ENCODE data around the gene CELA2B.

Gene CELA2B

GRCh38 chr1:15449567-15449966 is 26.3 kb upstream of the CELA2B start (continued):
- TF ChIP-seq, protein P1, sequence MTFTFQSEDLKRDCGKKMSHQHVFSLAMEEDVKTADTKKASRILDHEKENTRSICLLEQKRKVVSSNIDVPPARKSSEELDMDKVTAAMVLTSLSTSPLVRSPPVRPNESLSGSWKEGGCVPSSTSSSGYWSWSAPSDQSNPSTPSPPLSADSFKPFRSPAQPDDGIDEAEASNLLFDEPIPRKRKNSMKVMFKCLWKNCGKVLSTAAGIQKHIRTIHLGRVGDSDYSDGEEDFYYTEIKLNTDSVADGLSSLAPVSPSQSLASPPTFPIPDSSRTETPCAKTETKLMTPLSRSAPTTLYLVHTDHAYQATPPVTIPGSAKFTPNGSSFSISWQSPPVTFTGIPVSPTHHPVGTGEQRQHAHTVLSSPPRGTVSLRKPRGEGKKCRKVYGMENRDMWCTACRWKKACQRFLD (tag by site-specific recombination; IDR thresholded peaks at IDR 0.05) = no peak
- TF ChIP-seq ZNF530 (tag by site-specific recombination; IDR thresholded peaks at IDR 0.05; ENCODE audit: low read depth) (no peak), ZBTB48 (tag by site-specific recombination; IDR thresholded peaks at IDR 0.05) (no peak), ZNF670 (tag by site-specific recombination; IDR thresholded peaks at IDR 0.05; ENCODE audit: low read depth) (no peak), ZNF132 (tag by site-specific recombination; IDR thresholded peaks at IDR 0.05; ENCODE audit: borderline replicate concordance) (no peak), SETDB1 (IDR thresholded peaks at IDR 0.05; ENCODE audit: insufficient read length, low read length) (no peak), ZBTB7A (tag by site-specific recombination; IDR thresholded peaks at IDR 0.05; ENCODE audit: low read depth) (no peak)
- TF ChIP-seq, protein P2, sequence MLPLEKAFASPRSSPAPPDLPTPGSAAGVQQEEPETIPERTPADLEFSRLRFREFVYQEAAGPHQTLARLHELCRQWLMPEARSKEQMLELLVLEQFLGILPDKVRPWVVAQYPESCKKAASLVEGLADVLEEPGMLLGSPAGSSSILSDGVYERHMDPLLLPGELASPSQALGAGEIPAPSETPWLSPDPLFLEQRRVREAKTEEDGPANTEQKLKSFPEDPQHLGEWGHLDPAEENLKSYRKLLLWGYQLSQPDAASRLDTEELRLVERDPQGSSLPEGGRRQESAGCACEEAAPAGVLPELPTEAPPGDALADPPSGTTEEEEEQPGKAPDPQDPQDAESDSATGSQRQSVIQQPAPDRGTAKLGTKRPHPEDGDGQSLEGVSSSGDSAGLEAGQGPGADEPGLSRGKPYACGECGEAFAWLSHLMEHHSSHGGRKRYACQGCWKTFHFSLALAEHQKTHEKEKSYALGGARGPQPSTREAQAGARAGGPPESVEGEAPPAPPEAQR (tag by site-specific recombination; IDR thresholded peaks at IDR 0.05) = no peak

DNA sequence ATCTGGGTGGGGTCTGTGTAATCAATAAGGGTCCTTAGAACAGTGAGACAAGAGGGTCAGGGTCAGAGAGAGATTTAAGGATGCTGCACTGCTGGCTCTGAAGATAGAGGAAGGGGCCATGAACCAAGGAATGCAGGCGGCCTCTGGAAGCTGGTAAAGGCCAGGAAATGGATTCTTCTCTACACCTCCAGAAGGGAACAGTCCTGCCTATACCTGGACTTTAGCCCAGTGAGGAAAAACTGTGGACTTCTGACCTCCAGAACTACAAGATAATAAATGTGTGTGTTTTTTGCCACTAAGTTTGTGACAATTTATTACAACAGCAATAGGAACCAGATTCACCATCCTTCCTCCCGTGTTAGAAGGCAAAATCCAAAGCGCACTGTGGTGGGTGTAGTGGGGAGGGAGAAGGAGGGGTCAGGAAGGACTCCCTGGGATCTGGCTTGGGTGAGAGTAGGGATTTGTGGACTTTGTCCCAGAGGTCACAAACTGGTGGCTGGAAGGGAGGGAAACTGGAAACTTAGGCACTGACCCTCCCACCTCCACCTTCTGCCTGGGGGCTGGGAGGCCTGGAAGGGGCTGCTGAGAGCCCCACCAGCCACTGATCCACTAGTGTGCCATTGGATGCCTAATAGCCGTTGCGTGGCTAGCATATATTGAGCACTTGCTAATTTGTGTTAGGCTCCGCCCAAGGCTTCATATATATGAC is 24.7 kb upstream of the CELA2B start:
- POLR2A ChIA-PET = no interaction called here
- CTCF ChIA-PET = no interaction called here
- Histone ChIP-seq H3K36me3 (ENCODE audit: control insufficient read depth in 2 of 2, insufficient read depth in 1 of 2, low read length in 2 of 2) (no peaks in the 10 kb centered on the region), H3K9me3 (ENCODE audit: control insufficient read depth, insufficient read depth, low read depth, low read length) (no peaks in the 10 kb centered on the region), H3K4me1 (ENCODE audit: control insufficient read depth, insufficient read depth, low read length) (no peaks in the 10 kb centered on the region), H3K4me3 (ENCODE audit: low read depth, low read length) (no peak overlapping the region), H3K27ac (ENCODE audit: extremely low read depth, low read depth, low read length) (no peak overlapping the region)
- TF ChIP-seq ZNF266 (tag by site-specific recombination; IDR thresholded peaks at IDR 0.05; ENCODE audit: low read depth) (no peak), ZNF626 (tag by site-specific recombination; IDR thresholded peaks at IDR 0.05) (no peak)

DNA sequence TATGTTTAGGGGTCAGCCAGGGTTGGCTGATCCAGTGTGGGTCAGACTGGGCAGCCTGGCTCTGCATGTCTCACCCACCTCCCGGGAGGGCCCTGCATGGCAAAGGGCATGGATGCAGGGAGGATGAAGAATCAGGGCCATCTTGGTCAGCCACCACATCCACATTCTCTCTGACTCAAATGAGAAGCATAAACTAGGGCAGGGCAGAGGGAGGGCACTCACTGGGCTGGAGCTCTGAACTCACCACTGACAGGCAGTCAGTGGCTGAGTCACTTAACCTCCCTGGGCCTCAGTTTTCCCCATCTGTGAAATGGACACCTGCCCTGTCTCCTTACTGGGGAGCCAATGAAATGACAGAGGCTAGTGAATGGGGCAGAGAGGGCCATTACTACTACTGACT is 23.7 kb upstream of the CELA2B start:
- Histone ChIP-seq H3K36me3 (ENCODE audit: control insufficient read depth in 2 of 2, insufficient read depth in 1 of 2, low read length in 2 of 2) (no peaks in the 10 kb centered on the region), H3K9me3 (ENCODE audit: control insufficient read depth, insufficient read depth, low read depth, low read length) (no peaks in the 10 kb centered on the region), H3K27ac (ENCODE audit: extremely low read depth, low read depth, low read length) (no peak overlapping the region), H3K4me1 (ENCODE audit: control insufficient read depth, insufficient read depth, low read length) (no peaks in the 10 kb centered on the region), H3K4me3 (ENCODE audit: low read depth, low read length) (no peak overlapping the region)
- ChIA-PET CTCF (interaction anchor here (0.7 kb wide), 1 partner anchor 363 kb away, joined by 3 read pairs; no protein-coding TSS in a partner anchor), POLR2A (no interaction called here)
- no peak for TF ChIP-seq SP3 (tag by site-specific recombination; IDR thresholded peaks at IDR 0.05)
- no peak for TF ChIP-seq ZBTB8A (tag by site-specific recombination; IDR thresholded peaks at IDR 0.05)
- no peak for TF ChIP-seq ZNF747 (tag by site-specific recombination; IDR thresholded peaks at IDR 0.05)
- no peak for TF ChIP-seq ZNF529 (tag by site-specific recombination; IDR thresholded peaks at IDR 0.05; ENCODE audit: insufficient replicate concordance)
- TF ChIP-seq EGR2 (tag by site-specific recombination; IDR thresholded peaks at IDR 0.05; ENCODE audit: low read depth) = no peak
- TF ChIP-seq ZNF248 (tag by site-specific recombination; IDR thresholded peaks at IDR 0.05) = no peak
- no peak for TF ChIP-seq MZF1 (tag by site-specific recombination; IDR thresholded peaks at IDR 0.05; ENCODE audit: borderline replicate concordance)
- TF ChIP-seq ZNF37A (tag by site-specific recombination; IDR thresholded peaks at IDR 0.05) = no peak
- TF ChIP-seq ZNF548 (tag by site-specific recombination; IDR thresholded peaks at IDR 0.05) = no peak
- no peak for TF ChIP-seq ZNF184 (tag by site-specific recombination; IDR thresholded peaks at IDR 0.05)
- no peak for TF ChIP-seq ZNF768 (tag by site-specific recombination; IDR thresholded peaks at IDR 0.05)
